ENCODE measurements around the gene PLCXD3.
"Not testable (repeated sequence)": the region's sequence is repeated elsewhere in the genome, so short reads cannot be mapped to it uniquely, and the experiment has no call there.

The PLCXD3 gene

DNA sequence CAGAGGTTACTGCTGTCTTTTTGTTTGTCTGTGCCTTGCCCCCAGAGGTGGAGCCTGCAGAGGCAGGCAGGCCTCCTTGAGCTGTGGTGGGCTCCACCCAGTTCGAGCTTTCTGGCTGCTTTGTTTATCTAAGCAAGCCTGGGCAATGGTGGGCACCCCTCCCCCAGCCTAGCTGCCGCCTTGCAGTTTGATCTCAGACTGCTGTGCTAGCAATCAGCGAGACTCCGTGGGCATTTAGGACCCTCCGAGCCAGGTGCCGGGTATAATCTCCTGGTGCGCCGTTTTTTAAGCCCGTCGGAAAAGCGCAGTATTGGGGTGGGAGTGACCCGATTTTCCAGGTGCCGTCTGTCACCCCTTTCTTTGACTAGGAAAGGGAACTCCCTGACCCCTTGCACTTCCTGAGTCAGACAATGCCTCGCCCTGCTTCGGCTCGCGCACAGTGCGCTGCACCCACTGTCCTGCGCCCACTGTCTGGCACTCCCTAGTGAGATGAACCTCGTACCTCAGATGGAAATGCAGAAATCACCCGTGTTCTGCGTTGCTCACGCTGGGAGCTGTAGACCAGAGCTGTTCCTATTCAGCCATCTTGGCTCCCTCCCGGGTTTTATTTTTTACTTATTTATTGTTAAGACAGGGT, 16.8 kb downstream of the PLCXD3 start:
- not testable (repeated sequence) for DNase-seq (ENCODE audit: low read depth)

DNA sequence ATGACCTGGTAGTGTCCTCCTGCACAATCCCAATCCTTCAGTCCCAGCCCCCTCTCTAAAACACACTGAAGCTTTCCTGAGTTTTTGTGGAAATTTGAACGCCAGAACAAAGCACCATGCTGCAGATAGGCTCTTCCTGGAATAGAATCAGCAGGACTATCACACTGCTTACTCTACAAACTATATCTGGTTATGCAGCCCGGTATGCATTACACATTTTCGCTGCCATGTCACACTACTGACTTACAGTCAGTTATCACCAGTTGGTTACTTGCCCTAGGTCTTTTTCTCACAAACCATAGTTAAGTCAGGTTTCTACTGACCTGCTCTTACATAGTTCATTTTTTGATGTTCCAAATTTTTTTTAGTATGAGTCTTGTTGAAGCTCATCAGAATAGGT, 24.9 kb downstream of the PLCXD3 start:
- no peak for DNase-seq (ENCODE audit: low read depth)

DNA sequence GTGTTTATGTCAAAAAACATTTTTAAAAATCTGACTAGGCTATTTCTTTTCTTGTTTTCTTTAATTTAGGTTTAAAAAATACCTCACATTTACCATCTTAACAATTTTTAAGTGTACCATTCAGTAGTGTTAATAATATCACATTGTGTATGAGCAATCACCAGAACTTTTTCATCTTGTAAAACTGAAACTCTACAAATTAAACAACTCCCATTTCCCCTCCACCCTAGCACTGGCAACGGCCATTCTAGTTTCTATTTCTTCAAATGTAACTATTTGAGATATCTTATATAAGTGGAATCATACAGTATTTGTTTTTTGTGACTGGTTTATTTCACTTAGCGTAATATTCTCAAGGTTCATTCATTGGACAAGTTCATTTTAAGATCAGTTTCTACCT, 27.7 kb downstream of the PLCXD3 start:
- DNase-seq (ENCODE audit: low read depth): no peak

DNA sequence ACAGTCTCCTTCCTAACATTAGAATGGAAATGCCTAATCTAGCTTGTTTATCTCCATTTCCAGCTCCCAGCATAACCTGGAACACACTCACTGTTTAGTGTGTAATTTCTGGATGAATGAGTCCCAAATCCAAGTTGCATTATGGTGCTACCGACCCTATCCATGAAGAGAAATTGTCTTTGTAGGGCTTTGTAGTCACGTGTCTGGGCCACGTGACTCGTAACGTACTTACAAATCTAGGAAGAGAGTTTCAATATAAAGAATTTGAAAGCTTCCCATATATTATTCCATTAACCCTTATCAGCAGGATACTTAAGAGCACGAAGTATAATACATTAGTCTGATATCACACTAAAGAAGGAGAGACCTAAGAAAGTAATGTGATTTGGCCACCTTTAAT, 28.2 kb downstream of the PLCXD3 start:
- no peak for DNase-seq (ENCODE audit: low read depth)

DNA sequence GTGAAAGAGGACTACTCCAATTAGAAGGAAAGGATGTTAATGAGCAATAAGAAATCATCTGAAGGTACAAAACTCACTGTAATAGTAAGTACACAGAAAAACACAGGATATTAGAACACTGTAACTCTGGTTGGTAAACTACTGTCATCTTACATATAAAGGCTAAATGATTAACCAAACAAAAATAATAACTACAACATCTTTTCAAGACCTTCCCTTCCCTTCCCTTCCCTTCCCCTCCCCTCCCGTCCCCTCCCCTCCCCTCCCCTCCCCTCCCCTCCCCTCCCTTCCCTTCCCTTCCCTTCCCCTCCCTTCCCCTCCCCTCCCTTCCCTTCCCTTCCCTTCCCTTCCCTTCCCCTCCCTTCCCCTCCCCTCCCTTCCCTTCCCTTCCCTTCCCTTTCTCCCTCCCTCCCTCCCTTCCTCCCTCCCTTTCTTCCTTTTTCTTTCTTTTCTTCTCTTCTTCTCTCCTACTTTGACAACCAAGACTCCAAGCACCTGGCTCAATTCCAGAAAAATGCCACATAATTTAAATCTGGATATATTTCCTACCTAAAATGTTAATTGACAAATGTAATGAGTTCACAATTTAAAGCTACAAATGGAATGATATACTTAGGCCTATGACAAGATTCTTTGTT, 38.7 kb downstream of the PLCXD3 start:
- not testable (repeated sequence) for DNase-seq (ENCODE audit: low read depth)

DNA sequence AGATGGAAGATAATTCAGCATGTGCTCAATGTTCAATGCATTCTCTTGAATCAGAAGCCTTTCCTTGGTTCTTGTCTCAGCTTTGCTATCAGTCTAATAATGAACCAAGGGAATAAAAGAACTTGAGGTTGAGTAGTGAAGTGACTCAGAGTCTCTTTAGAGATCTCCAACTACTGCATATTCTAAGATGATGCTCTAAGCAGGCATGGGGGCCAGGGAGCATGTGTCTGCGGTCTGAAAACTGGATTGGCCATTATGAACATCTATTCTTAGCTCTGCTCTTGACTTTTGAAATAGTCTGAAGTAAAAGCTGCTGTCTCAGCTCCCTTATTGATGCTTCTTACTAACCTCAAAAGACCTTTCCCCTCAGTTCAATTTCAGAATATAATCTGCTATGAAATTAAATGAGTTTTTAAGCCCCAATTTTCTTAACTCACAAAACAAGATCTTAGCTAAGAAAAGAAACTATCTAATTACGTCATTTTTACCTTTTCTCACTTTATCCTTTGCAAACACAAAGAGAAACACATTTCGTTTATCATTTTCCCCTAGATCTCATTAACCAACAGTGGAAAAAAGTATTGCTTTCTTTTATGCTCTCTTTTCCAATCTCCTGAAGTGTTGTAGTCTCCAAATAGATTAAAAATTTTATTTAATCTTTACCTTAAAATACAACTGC, 44.8 kb downstream of the PLCXD3 start:
- DNase-seq (ENCODE audit: low read depth): no peak

DNA sequence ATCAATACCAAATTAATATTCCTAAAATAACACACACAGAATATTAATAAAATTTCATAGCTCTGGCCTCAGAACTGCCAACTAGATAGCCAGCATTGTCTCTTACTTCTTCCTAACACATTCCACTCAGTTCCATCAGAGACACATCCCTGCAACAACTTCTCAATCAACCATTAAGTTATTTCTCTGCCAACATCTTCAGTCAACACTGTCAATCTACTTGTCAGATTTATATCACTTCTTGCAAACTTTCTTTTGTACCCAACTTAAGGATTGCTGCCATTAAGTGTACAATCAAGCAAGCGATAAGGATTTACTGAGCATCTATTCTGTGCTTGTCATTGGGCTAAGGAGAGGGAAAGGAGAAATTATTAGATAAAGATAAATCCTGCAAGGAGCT, 50.8 kb downstream of the PLCXD3 start:
- no peak for DNase-seq (ENCODE audit: low read depth)

DNA sequence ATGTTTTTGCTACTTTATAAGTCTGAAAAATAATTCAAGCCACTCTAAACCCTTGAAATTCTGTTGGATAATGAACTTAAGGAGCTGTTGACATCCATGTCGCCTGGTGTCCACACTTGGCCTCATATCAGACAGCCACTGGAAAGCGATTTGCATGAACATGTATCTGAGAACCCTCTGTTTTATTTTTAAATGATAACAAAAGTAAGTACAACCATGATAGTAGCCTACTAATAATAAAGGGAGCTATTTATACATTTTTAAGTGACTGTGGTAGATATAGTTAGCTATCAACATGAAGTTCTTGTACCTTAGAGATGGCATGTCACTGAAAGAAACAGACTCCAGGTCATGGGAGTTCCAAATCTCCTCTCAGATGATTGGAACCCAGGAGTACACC, 53.3 kb downstream of the PLCXD3 start:
- DNase-seq (ENCODE audit: low read depth): no peak

DNA sequence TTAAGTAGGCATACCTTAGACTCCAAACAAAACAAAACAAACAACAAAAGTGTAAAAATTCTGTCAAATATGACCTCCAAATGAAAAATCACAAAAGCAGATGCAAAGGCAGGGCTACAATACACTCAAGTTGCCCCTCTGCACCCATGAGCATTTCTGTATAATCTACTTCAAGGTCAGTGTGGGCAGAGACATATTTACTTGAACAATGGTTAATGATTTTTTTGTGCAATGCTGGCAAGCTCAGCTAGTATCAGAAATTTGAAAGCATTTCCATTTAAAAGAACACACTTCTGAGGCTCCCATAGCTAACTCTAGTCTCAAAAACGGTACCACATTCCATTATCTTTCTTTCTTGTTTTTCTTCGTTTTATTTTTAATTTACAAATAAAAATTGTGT, 57.9 kb downstream of the PLCXD3 start:
- no peak for DNase-seq (ENCODE audit: low read depth)

DNA sequence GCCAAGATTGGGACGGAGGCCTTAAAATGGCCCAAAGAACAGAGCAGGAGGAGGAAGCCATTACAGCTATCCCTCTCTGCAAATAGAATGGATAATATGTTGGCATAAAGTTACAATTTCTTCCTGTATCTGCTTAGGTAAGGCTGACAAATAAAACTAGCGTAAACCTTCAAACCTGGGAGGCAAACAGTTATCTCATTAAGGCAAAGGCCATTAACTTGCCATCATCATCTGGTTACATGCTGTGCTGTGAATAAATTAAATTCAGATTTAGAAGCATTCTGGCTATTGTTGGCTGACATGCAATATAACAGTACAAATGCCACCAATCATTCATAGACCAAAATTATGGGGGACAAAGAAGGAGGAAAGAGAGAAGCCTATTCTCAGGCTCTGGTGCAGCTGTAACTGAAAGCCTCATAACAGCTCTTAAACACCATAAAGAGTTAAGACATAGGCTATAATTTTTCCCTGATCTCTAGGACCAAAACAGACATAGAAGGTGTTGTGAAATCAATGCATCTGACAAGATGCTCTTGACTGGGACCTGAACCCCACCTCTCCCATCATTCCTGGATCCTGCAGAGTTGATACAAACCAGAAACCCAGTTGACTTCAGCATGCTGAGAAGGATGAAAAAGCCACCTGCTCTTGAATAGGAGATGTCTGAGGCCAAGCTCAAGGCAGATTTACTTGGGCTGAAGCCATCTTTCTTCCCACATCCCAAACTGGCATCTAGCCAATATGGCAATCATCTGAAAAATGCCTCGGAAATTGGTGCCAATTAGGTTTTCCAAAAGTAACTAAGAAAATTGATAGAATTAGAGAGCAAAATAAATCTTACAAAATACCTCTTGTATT, 62.5 kb downstream of the PLCXD3 start:
- DNase-seq (ENCODE audit: low read depth): no peak

DNA sequence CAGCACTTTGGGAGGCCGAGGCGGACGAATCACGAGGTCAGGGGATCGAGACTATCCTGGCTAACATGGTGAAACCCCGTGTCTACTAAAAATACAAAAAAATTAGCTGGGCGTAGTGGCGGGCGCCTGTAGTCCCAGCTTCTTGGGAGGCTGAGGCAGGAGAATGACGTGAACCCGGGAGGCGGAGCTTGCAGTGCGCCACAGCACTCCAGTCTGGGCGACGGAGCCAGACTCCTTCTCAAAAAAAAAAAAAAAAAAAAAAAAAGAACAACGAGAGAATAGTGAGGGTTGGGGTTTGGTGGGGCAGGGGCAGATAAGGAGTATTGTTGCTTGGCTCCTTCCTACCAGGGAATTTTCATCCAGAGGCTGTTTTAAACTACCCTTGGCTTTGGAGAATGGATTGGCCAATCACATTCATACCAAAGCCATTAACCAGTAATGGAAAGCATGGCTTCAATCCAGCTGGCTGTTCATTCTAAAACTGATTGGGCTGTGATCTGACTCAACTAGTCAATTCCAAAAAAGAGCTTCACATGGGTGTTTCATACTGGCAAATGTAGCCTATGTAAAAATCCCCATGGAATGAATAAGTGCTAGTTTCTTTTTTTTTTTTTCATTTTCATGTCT, 64.4 kb downstream of the PLCXD3 start:
- no peak for DNase-seq (ENCODE audit: low read depth)

DNA sequence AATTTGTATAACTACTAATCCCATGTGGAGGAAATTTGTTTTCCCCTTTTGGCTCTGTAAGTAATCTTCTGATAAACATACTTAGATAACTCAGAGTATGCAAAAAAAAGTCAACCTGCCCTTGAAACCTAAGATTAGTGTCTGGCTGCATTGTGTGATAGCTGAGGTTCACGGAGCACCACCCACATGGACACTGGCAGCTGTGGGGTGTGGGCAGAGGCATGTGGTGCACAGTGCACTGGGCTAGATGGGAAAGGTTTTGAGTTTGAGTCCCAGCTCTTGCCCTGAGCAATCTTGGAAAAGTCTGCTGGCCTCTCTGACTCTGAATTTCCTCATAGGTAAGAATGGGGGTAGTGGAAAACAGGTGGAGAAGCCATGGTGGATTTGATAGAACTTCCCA, 75.1 kb downstream of the PLCXD3 start:
- no peak for DNase-seq (ENCODE audit: low read depth)

DNA sequence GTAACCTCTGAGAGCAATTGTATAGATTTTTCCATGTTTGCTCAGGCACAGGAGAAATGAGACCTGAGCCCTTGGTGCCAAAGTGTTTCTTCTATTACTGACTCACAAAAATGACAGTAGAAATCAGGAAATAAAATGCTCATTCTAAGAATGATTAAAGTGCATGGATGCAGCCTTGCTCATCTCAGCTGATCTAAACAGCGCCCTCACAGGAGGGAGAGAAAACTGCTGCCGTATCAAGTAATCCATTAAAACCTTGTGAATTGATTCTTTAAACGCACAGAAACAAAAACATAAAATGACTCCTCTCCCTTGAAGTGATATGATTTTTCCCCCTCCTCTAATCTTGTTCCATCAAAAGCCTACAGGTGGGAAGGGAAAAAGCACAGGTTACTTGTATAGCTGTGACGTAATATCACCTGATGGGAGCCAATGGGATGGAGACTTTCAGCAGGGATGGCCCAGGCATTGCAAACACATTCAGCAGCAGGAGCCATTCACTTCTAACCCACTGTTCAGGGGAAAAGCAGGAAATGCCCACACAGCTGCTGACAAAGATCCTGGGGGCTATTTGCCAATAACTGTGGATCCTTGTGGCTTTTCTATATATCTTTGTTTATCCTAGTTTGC, 76.7 kb downstream of the PLCXD3 start:
- DNase-seq (ENCODE audit: low read depth): no peak

DNA sequence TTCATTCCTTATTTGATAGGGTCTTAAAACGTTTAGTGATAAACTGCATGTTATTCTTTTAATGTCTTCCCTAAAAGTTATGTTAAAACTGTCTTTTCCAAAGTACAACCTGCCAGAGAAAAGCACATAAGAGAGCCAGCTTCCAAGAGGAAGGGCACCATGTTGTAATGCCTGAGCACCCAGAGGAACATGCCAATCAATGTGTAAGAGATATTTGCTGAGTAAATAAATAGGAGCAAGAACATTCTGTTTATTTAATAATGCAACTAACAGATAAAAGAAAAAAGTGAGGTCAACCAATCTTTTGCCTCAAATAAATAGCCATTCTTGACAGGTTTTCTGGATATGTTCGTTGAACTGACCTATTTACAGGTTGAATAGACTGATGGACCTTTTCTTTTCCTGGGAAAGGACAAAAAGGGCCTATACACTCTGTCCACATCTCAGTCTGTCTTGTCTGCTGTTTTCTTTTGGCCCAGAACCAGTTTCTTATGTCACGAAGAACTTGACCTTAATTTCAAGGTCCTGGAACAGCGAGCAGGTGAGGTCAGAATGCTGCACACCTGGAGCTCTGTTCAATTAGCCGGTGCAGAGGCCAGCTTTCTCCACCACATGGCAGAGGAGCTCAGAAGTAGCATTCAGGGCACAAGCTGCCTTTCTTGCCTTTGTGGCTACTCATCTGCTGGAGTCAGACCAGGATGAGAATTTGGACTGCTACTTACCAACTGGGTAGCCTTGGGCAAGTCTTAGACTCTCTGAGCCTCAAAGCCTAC, 77.7 kb downstream of the PLCXD3 start:
- DNase-seq (ENCODE audit: low read depth): no peak

DNA sequence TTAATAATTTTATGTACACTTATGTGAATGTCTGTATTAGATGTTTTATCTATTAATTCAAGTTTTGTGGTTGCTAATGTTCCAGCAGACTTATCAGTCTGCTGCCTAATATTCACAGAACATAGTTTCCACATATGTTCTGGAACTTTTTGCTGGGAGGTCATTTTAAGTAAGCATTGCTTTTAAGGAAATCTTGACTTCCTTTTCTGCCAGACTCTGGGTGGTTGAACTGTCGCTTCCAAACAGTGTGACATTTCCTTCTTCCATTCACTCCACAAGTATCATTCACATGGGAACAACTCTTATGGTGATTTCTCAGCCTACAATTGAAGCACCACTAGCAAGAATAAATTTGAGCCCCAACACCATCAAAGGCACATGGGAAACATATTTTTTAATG, 82.9 kb downstream of the PLCXD3 start:
- no peak for DNase-seq (ENCODE audit: low read depth)

DNA sequence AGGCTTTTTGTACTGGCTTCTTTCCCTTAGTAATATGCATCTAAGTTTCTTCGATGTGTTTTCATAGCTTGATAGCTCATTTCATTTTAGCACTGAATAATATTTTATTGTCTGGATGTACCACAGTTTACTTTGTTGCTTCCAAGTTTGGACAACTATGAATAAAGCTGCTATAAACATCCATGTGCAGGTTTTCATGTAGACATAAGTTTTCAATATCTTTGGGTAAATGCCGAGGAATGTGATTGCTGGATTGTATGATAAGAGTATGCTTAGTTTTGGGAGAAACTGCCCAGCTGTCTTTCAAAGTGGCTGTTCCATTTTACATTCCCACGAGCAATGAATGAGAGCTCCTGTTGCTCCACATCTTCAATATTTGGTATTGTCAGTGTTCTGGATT, 84.7 kb downstream of the PLCXD3 start:
- no peak for DNase-seq (ENCODE audit: low read depth)

DNA sequence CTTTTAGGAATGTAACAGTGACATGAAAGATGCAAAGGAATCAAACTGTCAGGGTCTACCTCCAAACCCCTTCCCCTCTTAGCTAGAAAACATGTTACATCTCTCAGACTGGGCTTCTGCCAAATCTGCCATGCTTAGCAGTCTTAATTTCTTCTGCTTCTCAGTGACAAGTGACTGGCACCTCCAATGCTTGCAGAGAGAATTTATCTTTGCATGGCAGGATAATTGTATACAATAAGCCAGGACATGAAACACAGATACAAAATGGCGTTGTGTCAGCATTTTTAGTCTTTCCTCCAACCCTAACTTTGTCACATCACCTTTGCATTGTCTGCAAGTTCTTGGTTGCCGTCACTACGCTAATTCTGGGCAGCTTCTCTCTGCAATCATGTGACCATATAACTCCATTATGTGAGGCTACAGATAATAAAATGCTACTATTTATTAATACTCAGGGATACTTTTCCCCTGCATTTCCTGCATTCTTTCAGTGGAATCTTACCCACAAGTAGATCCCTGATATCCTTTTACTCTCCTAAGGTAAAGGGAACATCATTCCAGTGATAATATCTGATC, 89.8 kb downstream of the PLCXD3 start:
- DNase-seq (ENCODE audit: low read depth): no peak

DNA sequence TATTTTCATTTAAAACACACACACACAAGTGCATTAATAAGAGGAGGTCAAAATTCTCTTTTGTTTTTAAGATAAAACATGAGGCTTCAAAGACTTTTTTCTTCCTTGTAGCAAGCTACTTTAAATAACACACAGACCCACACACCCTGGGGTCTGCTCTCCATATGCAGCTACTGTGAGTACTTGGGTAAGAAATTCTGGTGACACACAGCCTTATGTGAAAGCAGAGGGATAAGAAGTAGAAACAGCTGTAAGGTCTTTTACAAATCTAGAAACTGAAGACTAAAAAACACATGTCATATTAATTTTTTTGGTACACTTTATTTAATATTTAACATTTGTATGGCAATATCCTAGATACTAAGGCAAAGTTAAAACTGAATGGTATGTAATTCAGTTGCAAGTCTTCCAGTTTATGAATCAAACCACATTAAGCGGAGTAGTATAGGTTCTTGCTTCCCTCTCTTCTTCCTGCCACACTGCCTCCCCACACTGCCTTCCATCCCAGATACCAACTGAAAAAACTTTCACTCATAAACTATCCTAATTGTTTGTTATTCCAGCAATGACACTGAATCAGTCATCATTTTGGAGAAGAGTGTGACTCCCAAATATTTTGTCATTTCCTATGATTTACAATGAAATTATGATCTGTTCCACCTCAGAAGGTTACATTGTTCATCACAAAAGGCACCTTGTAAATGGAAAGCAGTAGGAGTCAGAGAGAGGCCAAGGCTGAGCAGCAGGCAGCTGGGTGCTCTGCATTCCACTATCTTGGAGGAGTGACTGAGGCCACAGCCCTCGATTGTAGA, 92.0 kb downstream of the PLCXD3 start:
- no peak for DNase-seq (ENCODE audit: low read depth)

DNA sequence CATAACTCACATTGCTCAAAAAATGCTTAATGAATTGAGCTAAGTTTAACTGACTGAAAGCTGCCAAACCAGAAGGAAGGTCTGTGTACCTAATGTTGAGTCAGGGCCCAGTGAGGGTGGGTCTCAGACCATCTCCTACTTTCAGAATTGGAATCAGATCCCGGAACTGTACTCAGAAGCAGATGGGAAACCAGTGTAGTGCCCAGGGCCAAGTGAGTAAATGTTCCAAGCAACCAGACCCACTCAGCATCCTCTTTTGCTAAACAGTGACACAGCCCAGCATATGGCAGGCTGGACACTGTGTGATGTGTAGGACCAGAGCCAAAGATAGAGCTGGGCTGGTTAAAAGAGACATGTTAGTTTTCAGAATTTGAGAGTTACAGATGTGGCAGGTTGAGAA, 94.1 kb downstream of the PLCXD3 start:
- DNase-seq (ENCODE audit: low read depth): no peak

DNA sequence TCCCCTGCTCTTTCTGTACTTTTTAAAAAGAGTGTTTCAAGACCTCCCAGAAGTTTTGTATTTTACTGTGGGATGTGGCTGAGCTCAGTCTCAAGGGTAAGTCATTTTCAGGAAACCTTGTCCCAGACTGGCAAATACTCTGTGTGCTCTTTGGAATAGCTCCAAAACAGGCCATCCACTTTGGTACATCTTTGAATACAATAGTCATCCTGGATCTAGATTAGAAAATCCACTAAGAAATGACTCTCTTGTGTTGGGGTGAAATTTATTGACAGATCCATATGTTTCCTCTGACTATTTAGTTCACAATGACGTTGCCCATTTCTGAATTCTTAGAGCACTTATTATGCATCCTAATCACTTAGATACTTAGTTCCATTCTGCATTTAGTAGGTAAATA, 95.2 kb downstream of the PLCXD3 start:
- DNase-seq (ENCODE audit: low read depth): no peak
